Fibroblast of mammary gland (primary cell): ENCODE measurements around the gene MAP4K3.

Experiments used
- DNase-seq: peaks from one replicate; pipeline ENCODE4 v3.0.0-alpha.2; 2010; ENCODE audit warnings: low read depth
- H3K4me3 ChIP-seq: 2 replicates; pipeline ENCODE4 v1.5.1; 2011; ENCODE audit warnings: low read depth, mild to moderate bottlenecking, low read length, moderate library complexity; ENCODE audit not compliant: control insufficient read depth
- CTCF ChIP-seq: conservative IDR thresholded peaks from 2 replicates; pipeline ENCODE4 v1.5.1; 2011; ENCODE audit warnings: low read depth, low read length, inconsistent platforms; ENCODE audit not compliant: control insufficient read depth, insufficient read depth

The MAP4K3 gene

DNA sequence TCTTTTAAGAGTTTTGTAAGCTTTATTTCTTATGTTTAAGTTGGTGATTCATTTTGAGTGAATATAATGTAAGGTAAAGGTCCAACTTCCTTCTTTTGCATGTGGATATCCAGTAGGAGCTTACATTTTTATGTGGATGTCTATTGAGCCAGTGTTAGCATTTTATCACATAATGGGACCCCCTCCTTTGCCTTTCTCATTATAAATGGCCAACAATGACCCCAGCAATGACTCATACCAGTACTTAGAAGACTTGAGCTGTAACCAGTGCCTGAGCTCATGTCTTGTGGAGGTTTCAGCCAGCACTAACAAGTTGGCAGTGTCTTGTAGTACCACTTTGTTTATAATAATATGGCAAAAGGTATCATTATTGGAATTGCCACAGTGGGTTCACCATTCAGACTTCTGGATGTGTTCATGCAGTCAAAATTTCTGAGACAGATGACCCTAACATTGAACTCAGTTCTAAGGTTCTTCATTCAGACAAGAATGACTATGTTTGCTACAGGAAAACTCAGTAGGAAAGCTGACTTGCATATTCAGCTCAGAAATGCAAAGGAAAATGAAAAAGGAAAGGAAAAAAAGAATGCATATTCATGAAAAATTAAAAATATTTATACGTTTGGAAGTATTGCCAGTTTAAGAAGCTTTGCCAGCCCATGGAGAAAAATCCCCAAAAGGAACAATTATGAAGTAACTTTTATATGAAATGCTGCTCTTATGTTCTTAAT is 234.3 kb downstream of the MAP4K3 start:
- H3K4me3 ChIP-seq, result no peak overlapping the region
- TF ChIP-seq CTCF, result no peak
- peak; percentile 18 for DNase-seq
